ENCODE measurements around the gene FAM76B.
"Not testable (repeated sequence)": the region's sequence is repeated elsewhere in the genome, so short reads cannot be mapped to it uniquely, and the experiment has no call there.

FAM76B gene

DNA sequence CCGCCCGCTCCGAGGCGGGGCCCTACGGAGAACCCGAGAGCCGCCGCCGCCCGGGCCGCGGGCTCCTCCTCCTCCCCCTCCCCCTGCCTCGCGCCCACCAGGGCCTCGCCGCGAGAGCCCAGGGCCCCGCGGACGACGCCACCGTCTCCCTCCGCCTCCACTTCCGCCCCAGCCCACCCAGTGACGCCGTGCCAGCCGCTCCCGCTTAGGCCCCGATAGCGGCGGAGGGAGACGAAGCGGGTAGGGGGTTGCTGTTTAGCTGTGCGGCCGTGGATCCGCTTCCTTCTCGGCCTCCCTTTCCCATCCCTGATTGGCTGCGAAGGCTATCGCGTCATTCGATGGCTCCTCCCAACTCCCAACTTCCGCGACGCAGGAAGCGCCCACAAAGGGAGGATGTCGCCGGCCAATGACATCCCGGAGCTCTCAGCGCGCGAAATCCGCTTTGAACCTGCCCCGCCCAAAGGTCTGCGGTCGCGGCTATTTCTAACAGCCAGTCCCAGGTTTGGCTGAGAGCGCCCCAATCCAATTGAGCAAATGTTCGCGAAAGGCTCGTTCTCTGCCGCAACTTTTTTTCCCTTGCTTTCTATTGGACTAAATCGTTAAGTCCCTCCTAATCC lies at the start of gene FAM76B:
FAM76B (minus strand) TSS at position 277 of the 617 bp plus-strand sequence. CDS start 304 bp downstream, outside the sequence.
- H3K27me3 ChIP-seq (ENCODE audit: control insufficient read depth in 1 of 2, insufficient read depth in 2 of 2, low read length in 2 of 2), result no peaks in the 10 kb centered on the region
- H3K4me1 ChIP-seq (ENCODE audit: insufficient read depth, low read length), result peaks cover 21% of the 10 kb centered on the region
- H3K4me3 ChIP-seq (ENCODE audit: low read depth in 1 of 2, low read length in 2 of 2), result peak within 1 kb of the TSS; percentile 89 to 100
- peaks cover 15% of the 10 kb centered on the region for H3K36me3 ChIP-seq (ENCODE audit: insufficient read depth, low read length)
- no peaks in the 10 kb centered on the region for H3K9me3 ChIP-seq (ENCODE audit: low read length)
- H3K27ac ChIP-seq (ENCODE audit: low read depth, low read length), result peak within 1 kb of the TSS; percentile 100
- peak within 1 kb of the TSS; percentile 88 for H3K9ac ChIP-seq (ENCODE audit: low read length)

DNA sequence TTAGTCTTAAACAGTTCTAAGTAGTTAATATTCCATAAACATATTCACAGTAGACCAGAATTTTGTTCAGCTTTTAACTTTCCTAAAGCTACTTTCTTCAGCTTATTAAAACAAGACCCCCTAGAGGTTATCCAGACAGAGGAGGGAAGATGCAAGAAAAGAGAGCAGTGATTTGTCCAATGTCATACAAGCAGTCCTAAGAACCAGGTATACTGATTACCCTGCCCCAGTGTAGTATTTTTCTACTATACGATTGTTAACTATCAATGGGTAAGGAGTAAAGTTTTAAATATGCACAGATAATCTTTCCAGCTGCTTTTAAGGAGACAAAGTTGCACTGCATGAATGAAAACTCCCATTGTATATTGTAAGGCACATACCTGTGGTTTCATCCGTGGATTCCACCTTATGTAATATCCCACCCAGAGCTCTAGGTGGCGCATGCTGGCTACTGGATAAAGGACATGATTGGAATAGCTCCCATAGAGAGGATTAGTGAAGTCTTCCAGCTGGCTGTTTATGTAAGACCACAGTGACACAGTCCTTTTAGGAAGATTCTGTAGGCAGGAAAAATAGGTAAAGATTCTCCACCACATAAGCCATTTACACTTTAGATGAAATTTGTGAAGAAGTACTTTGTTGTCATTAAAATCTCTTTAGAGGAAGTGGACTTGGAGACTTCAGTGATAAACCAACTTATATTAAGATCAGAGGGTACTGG lies 46.3 kb upstream of the FAM76B start:
- peaks cover 43% of the 10 kb centered on the region for H3K36me3 ChIP-seq (ENCODE audit: insufficient read depth, low read length)
- no peak overlapping the region for H3K9ac ChIP-seq (ENCODE audit: low read length)
- H3K4me1 ChIP-seq (ENCODE audit: insufficient read depth, low read length), result peaks cover 4% of the 10 kb centered on the region
- no peak overlapping the region for H3K27ac ChIP-seq (ENCODE audit: low read depth, low read length)
- H3K27me3 ChIP-seq (ENCODE audit: control insufficient read depth in 1 of 2, insufficient read depth in 2 of 2, low read length in 2 of 2), result no peaks in the 10 kb centered on the region
- no peak overlapping the region for H3K4me3 ChIP-seq (ENCODE audit: low read depth in 1 of 2, low read length in 2 of 2)
- no peaks in the 10 kb centered on the region for H3K9me3 ChIP-seq (ENCODE audit: low read length)

DNA sequence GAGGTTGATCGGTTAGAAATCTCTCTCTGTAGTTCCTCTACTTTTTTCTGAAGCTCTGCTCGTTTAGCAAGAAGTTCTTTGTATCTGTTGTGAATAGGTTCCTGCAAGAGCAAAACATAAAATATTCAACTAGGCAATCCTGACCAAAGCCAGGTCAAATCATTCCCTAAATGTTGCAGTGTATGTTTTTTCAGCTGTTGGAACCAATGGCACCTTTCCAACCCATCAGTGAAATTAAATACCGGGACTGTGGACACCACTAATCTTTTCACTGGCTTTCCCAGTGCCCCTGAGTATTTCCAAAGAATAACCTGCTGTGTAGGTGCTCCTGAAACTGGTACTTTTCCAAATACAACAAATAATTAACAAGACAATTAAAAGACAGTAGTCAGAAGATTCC lies 45.8 kb upstream of the FAM76B start:
- Histone ChIP-seq H3K4me3 (ENCODE audit: low read depth in 1 of 2, low read length in 2 of 2) (no peak overlapping the region), H3K27me3 (ENCODE audit: control insufficient read depth in 1 of 2, insufficient read depth in 2 of 2, low read length in 2 of 2) (no peaks in the 10 kb centered on the region), H3K36me3 (ENCODE audit: insufficient read depth, low read length) (peaks cover 43% of the 10 kb centered on the region), H3K9ac (ENCODE audit: low read length) (no peak overlapping the region), H3K27ac (ENCODE audit: low read depth, low read length) (no peak overlapping the region), H3K9me3 (ENCODE audit: low read length) (no peaks in the 10 kb centered on the region), H3K4me1 (ENCODE audit: insufficient read depth, low read length) (peaks cover 4% of the 10 kb centered on the region)

DNA sequence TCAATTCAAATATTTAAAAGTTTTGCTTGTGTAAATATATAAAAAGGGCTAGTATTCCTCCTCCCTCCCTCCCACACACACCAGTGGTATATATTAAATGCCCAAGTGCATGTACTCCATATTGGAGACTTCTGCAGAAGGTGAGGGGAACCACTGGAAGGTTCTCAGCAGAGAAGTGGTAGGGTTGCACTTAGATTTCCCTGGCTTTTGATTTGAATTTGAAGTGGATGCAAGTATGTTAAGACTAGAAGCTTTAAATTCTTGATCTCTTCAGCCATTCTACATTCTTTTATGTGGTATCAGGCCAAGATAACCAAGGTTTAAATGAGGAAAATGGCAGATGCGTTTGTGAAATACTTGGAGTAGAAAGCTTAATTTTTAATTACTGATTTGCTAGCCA lies 43.8 kb upstream of the FAM76B start:
- Histone ChIP-seq H3K36me3 (ENCODE audit: insufficient read depth, low read length) (peaks cover 52% of the 10 kb centered on the region), H3K4me1 (ENCODE audit: insufficient read depth, low read length) (peaks cover 4% of the 10 kb centered on the region), H3K9me3 (ENCODE audit: low read length) (no peaks in the 10 kb centered on the region), H3K9ac (ENCODE audit: low read length) (no peak overlapping the region), H3K27me3 (ENCODE audit: control insufficient read depth in 1 of 2, insufficient read depth in 2 of 2, low read length in 2 of 2) (no peaks in the 10 kb centered on the region), H3K4me3 (ENCODE audit: low read depth in 1 of 2, low read length in 2 of 2) (no peak overlapping the region), H3K27ac (ENCODE audit: low read depth, low read length) (no peak overlapping the region)

DNA sequence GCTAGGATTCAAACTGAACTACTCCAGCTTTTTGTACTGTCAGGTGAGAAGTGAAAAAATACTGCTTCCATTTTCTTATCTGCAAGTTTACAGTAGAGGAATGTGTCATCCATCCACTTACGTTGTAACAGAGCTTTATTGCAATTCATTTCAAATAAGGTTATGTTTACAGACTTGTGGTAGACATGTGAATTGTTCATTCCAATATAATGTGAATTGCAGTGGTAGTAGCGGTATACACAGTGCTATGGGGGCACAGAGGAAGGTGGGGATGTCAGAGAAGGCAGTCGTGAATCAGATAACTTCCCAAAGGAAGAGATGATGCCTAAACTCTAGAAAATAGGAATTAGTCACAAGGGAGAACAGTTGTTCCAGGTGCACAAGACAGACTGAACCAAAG lies 43.2 kb upstream of the FAM76B start:
- H3K4me3 ChIP-seq (ENCODE audit: low read depth in 1 of 2, low read length in 2 of 2), result no peak overlapping the region
- H3K4me1 ChIP-seq (ENCODE audit: insufficient read depth, low read length), result peaks cover 4% of the 10 kb centered on the region
- H3K27ac ChIP-seq (ENCODE audit: low read depth, low read length), result no peak overlapping the region
- H3K27me3 ChIP-seq (ENCODE audit: control insufficient read depth in 1 of 2, insufficient read depth in 2 of 2, low read length in 2 of 2), result no peaks in the 10 kb centered on the region
- H3K9ac ChIP-seq (ENCODE audit: low read length), result no peak overlapping the region
- H3K36me3 ChIP-seq (ENCODE audit: insufficient read depth, low read length), result peaks cover 50% of the 10 kb centered on the region
- H3K9me3 ChIP-seq (ENCODE audit: low read length), result no peaks in the 10 kb centered on the region

DNA sequence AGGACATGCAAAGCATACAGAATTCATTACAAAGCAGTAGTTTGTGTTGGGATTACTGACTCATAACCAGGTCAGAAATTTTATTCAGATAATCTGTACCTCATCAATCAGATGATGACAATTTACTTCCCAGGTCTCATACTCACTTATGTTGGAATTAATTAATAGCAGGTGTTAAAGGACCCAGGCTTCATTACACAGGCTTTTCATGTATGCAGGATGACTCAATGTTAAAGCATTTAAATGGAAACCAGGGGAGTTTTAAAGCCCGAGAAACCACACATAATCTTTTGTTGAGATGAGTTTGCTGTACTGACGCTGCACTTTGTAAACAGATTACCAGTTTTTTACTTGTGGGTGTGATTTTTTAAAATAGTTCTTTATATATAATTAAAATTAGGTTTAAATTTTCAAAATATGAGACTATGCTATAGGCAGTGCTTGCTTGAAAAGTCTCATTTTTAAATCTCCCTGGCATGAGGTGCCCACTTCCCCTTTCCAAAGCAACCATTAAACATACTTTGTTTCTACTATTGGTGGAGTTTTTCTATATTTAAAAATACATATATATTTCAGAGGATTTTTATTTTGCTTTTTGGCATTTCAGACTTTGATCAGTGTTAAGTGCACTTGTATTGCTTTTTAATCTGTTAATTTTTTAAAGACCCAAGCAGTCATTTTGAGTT lies 41.8 kb upstream of the FAM76B start:
- no peaks in the 10 kb centered on the region for H3K9me3 ChIP-seq (ENCODE audit: low read length)
- H3K27me3 ChIP-seq (ENCODE audit: control insufficient read depth in 1 of 2, insufficient read depth in 2 of 2, low read length in 2 of 2), result no peaks in the 10 kb centered on the region
- no peak overlapping the region for H3K4me3 ChIP-seq (ENCODE audit: low read depth in 1 of 2, low read length in 2 of 2)
- peaks cover 3% of the 10 kb centered on the region for H3K4me1 ChIP-seq (ENCODE audit: insufficient read depth, low read length)
- no peak overlapping the region for H3K27ac ChIP-seq (ENCODE audit: low read depth, low read length)
- peaks cover 49% of the 10 kb centered on the region for H3K36me3 ChIP-seq (ENCODE audit: insufficient read depth, low read length)
- no peak overlapping the region for H3K9ac ChIP-seq (ENCODE audit: low read length)

DNA sequence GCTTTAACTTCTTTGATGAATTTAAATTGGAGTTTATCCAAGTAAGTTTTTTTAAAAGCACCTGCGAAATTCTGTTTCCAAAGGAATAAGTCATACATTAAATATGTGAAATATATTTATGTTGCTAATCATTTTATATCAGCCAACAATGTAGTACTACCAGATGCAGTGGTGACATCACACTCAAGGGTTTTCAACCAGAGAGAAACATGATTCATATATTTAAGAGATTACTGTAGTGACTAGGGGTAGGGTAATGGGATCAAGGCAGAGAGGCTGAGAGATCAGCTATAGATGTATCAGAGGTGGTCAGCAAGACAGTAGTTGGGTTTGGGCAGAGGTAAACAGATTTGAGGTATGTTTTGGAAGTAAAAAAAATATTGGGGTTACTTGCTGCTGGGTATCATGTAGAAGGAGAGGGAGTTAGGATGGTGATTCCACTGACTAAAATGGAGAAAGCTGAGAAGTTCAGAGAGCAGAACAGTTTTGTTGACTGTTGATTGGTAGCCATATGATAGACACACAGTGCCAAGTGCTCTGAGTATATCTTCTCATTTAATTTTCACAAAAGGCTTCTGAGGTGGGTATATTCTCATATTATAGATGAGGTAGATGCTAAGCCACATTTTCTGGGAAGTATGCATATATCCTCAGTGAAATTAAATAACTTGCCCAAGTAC lies 40.1 kb upstream of the FAM76B start:
- no peak overlapping the region for H3K9ac ChIP-seq (ENCODE audit: low read length)
- no peaks in the 10 kb centered on the region for H3K4me1 ChIP-seq (ENCODE audit: insufficient read depth, low read length)
- no peak overlapping the region for H3K27ac ChIP-seq (ENCODE audit: low read depth, low read length)
- H3K36me3 ChIP-seq (ENCODE audit: insufficient read depth, low read length), result peaks cover 41% of the 10 kb centered on the region
- no peaks in the 10 kb centered on the region for H3K9me3 ChIP-seq (ENCODE audit: low read length)
- H3K4me3 ChIP-seq (ENCODE audit: low read depth in 1 of 2, low read length in 2 of 2), result no peak overlapping the region
- no peaks in the 10 kb centered on the region for H3K27me3 ChIP-seq (ENCODE audit: control insufficient read depth in 1 of 2, insufficient read depth in 2 of 2, low read length in 2 of 2)

DNA sequence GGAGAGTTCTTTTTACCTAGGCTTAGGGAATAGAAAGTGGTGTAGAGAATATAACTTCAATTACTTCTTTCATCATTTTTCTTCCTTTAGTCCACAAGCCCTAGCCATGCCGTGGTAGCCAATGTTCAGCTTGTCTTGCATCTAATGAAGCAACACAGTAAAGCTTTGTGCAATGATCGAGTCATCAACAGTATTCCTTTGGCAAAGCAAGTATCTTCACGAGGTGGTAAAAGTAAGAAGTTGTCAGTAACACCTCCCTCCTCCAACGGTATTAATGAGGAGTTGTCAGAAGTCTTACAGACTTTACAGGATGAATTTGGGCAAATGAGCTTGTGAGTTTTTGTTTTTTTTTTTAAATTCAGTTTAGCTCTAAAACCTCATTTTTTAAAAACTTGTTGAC lies 38.1 kb upstream of the FAM76B start:
- no peak overlapping the region for H3K4me3 ChIP-seq (ENCODE audit: low read depth in 1 of 2, low read length in 2 of 2)
- peaks cover 37% of the 10 kb centered on the region for H3K36me3 ChIP-seq (ENCODE audit: insufficient read depth, low read length)
- H3K4me1 ChIP-seq (ENCODE audit: insufficient read depth, low read length), result no peaks in the 10 kb centered on the region
- H3K27me3 ChIP-seq (ENCODE audit: control insufficient read depth in 1 of 2, insufficient read depth in 2 of 2, low read length in 2 of 2), result no peaks in the 10 kb centered on the region
- no peaks in the 10 kb centered on the region for H3K9me3 ChIP-seq (ENCODE audit: low read length)
- no peak overlapping the region for H3K27ac ChIP-seq (ENCODE audit: low read depth, low read length)
- H3K9ac ChIP-seq (ENCODE audit: low read length), result no peak overlapping the region

DNA sequence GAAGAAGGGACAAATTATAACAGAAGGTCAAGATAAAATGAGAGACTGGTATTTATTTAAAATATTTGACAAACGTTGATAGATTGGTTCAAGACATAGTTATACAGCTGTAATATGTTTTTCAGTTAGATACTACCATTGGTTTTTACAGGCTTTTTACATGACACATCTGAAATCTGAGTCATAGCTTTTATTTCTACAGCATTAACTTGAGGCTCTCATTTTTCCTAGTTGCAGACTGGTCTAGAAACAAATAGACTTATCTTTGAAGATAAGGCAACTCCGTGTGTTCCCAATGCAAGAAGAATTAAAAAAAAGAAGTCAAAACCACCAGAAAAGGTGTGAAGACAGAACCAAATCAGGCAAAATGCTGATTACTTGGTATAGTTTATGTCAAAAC lies 32.1 kb upstream of the FAM76B start:
- no peaks in the 10 kb centered on the region for H3K27me3 ChIP-seq (ENCODE audit: control insufficient read depth in 1 of 2, insufficient read depth in 2 of 2, low read length in 2 of 2)
- H3K4me1 ChIP-seq (ENCODE audit: insufficient read depth, low read length), result no peaks in the 10 kb centered on the region
- no peak overlapping the region for H3K27ac ChIP-seq (ENCODE audit: low read depth, low read length)
- H3K36me3 ChIP-seq (ENCODE audit: insufficient read depth, low read length), result peaks cover 35% of the 10 kb centered on the region
- H3K9ac ChIP-seq (ENCODE audit: low read length), result no peak overlapping the region
- no peak overlapping the region for H3K4me3 ChIP-seq (ENCODE audit: low read depth in 1 of 2, low read length in 2 of 2)
- H3K9me3 ChIP-seq (ENCODE audit: low read length), result no peaks in the 10 kb centered on the region

DNA sequence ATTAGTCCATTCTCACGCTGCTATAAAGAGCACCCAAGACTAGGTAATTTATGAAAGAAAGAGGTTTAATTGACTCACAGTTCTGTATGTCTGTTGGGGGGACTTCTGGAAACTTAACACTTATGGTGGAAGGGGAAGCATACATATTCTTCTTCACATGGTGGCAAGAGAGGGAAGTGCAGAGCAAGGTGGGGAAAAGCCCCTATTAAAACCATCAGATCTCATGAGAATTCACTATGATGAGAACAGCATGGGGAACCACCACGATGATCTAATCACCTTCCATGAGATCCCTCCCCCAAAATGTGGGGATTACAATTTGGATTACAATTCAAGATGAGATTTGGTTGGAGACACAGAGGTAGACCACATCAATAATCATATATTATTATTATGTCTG lies 26.5 kb upstream of the FAM76B start:
- Histone ChIP-seq H3K4me3 (ENCODE audit: low read depth in 1 of 2, low read length in 2 of 2) (no peak overlapping the region), H3K27me3 (ENCODE audit: control insufficient read depth in 1 of 2, insufficient read depth in 2 of 2, low read length in 2 of 2) (no peaks in the 10 kb centered on the region), H3K4me1 (ENCODE audit: insufficient read depth, low read length) (no peaks in the 10 kb centered on the region), H3K9ac (ENCODE audit: low read length) (no peak overlapping the region), H3K9me3 (ENCODE audit: low read length) (no peaks in the 10 kb centered on the region), H3K36me3 (ENCODE audit: insufficient read depth, low read length) (peaks cover 24% of the 10 kb centered on the region), H3K27ac (ENCODE audit: low read depth, low read length) (no peak overlapping the region)

DNA sequence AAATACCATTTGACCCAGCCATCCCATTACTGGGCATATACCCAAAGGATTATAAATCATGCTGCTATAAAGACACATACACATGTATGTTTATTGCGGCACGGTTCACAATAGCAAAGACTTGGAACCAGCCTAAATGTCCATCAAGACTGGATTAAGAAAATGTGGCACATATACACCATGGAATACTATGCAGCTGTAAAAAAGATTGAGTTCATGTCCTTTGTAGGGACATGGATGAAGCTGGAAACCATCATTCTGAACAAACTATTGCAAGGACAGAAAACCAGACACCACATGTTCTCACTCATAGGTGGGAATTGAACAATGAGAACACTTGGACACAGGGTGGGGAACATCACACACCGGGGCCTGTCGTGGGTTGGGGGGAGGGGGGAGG lies 21.5 kb upstream of the FAM76B start:
- H3K27ac ChIP-seq (ENCODE audit: low read depth, low read length); H3K4me3 ChIP-seq (ENCODE audit: low read depth in 1 of 2, low read length in 2 of 2); H3K9ac ChIP-seq (ENCODE audit: low read length); H3K9me3 ChIP-seq (ENCODE audit: low read length); H3K27me3 ChIP-seq (ENCODE audit: control insufficient read depth in 1 of 2, insufficient read depth in 2 of 2, low read length in 2 of 2); H3K4me1 ChIP-seq (ENCODE audit: insufficient read depth, low read length): not testable (repeated sequence)
- H3K36me3 ChIP-seq (ENCODE audit: insufficient read depth, low read length), result peaks cover 16% of the 10 kb centered on the region
